Embryonic facial prominence (tissue), 1 donor: Measurements from ENCODE around the gene DENND5B.
"Not testable (repeated sequence)": the region's sequence is repeated elsewhere in the genome, so short reads cannot be mapped to it uniquely, and the experiment has no call there.

ENCODE experiments used
- DNase-seq: peaks from one replicate; pipeline ENCODE4 v3.0.0-alpha.2; 2016; ENCODE audit errors: extremely low spot score

The DENND5B gene

GRCh38 chr12:31506515-31507306 lies 84.2 kb downstream of the DENND5B start:
- DNase-seq: no peak

GRCh38 chr12:31504625-31505222 lies 86.2 kb downstream of the DENND5B start:
- no peak for DNase-seq

- not testable (repeated sequence) for DNase-seq
Measured at GRCh38 chr12:31501014-31501413, 89.9 kb downstream of the DENND5B start.

DNA sequence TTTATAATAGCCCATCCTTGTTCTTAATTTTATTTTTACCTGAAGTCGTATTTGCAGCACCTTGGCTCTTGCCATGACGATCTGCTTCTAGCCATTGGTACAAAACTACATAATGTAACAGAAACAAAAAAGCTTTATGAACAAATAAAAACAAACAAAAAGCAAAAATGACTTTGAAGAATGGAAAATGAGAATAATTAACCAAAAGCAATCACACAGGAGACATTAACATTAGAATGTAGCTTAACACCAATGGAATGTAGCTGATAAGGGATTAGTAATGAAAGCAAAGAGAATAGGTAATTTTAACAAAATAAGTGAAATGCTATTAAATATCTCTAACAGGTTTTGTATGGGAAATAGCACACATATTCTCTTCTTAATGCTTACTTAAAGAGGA lies 91.4 kb downstream of the DENND5B start:
- no peak for DNase-seq

DNA sequence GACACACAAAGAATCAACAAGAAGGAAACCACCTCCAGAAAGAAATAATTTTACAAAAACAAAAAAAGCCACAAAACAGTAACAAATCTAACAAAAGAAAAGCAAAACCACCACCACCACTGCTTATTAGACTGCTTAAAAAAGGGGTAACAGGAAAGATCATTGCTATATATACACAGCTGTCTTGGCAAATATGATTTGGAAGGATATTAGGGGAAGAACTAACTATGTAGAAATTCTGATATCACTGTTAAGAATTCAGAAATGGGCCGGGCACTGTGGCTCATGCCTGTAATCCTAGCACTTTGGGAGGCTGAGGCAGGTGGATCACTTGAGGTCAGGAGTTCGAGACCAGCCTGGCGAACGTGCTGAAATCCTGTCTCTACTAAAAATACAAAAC lies 92.5 kb downstream of the DENND5B start:
- DNase-seq: no peak

GRCh38 chr12:31496257-31496656 lies 94.7 kb downstream of the DENND5B start:
- DNase-seq: no peak

DNA sequence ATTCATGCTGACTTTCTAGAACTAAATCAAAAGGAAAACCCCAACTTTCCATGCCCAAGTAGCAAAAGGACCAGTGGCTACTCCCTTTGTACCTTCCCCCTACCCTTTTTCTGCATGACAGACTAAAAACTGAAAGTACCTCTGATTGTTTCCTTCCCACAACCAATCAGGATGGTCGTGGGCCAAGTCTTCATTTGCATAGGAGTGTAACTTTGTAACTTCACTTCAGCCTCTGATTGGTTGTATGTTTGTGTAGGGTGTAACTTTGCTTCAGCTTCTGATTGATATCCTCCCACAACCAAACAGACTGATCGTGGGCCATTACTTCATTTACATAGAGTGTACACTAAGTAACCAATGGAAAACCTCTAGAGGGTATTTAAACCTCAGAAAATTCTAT lies 96.5 kb downstream of the DENND5B start:
- DNase-seq: no peak

DNA sequence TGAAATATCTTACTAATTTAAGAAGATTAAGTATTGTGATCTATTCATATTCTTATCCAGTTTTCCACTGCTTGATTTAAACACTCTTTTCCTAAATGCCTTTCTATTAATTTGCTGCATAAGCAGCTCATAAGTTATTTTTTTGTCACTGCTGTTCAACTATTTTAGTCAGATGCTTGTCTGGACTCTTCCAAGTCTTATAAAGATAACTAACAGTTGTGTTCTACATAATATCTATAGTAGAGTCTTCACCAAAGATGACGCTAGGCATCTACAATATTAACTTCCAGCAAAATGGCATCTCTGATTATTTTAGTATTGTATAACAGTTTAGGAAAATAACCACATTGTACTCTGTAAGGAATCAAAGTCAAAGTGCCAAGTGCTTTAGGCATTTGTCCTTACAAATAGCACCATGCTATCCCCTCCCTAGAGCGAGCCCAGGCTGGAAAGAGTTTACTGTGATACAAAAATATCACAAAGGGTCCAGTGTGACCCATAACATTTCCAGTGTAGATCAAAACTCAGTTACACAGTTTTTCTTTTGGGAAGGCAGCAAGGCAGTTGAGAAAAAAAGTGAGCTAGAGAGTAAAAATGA lies 98.2 kb downstream of the DENND5B start:
- DNase-seq: no peak

- DNase-seq: no peak
Measured at GRCh38 chr12:31491841-31492598, 98.9 kb downstream of the DENND5B start.

- DNase-seq: no peak
Measured at GRCh38 chr12:31491241-31491794, 99.6 kb downstream of the DENND5B start.

DNA sequence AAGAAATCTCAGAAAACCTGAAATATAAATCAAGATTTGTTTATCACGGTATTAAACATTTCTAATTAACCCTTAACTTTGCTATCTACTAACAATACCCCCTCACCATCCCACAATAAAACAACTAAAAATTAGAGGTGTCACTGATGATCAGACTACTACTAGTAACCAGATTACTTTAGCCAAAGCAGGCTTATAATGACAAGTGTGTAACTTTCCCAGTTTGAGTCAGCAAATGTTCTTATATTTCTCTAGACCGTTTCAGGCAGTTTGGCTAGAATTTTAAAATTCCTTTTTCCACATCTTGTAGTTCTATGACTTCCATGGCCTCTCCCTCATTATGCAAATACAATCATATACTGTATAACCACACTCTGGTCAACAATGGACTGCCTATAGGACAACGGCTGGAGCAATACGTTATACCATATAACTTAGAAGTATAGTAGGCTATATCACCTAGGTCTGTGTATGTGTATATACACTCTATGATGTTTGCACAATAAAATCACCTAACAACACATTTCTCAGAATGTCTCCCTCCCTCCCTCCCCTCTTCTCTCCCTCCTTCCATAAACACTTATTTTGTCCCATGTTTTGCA lies 102.1 kb downstream of the DENND5B start:
- no peak for DNase-seq

GRCh38 chr12:31485571-31485970 lies 105.4 kb downstream of the DENND5B start:
- no peak for DNase-seq

- DNase-seq: no peak
Measured at GRCh38 chr12:31482816-31483215, 108.1 kb downstream of the DENND5B start.

GRCh38 chr12:31481415-31481814 lies 109.5 kb downstream of the DENND5B start:
- no peak for DNase-seq

DNA sequence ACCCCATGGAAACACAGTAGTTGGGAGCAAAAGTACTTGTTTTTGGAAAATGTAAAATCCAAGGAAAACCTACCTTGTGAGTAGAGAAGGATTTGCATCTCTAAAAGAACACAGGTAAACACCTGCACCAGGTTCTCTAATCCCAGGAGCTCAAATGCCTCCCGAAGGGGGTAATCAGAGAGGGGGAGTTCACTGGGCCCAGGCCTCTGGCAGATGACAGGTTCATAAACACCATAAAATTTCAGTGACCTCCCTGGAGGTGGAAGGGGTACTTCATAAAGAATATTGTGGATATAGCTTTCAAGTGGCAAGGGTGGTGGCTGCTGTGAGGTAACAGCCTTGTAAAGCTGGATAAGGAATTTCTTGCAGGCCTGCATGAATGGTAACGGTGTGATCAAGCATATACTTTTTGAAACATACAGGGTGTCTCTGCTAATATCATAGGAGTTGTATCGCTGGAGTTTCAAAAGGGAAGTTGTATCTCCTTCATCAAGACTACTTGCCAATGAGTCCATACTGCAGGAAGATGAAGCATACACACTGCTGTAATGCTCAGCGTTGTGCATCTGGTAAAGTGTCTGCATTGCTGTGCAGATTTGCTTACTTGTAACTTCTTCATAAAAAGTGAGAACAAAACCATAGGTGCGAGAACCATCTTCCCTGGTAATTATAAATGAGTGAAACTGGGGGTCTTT lies 111.3 kb downstream of the DENND5B start:
- no peak for DNase-seq

DNA sequence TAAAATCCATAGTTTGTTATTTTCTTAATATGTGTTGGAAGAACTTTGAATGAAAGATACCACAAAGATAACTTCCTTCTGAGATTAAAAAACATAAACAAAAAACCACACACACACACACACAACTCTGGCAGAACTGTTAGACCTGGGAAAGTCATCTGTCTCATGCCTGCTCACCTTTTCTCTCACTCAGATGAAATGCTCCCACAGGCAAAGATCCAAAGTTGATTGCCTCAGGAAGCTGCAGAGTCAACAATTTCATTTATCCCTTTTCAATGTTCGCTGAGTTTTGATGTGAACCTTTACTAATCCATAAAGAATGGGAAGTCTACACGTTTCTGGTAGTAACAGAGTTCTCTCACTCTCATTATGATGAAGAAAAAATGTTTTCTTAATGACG lies 112.0 kb downstream of the DENND5B start:
- no peak for DNase-seq

DNA sequence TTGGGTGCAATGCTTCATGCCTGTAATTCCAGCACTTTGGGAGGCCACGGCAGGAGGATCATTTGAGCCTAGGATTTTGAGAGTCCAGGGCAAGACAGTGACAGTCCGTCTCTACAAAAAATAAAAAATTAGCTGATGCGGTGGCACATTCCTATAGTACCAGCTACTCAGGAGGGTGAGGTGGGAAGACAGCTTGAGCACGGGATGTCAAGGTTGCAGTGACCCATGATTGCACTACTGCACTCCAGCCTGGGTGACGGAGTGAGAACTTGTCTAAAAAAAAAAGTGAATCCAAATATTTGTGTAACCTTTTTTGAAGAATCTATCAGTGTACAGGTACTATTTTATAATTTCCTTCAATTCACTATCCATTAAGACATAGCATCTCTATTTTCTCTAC lies 112.5 kb downstream of the DENND5B start:
- no peak for DNase-seq

DNA sequence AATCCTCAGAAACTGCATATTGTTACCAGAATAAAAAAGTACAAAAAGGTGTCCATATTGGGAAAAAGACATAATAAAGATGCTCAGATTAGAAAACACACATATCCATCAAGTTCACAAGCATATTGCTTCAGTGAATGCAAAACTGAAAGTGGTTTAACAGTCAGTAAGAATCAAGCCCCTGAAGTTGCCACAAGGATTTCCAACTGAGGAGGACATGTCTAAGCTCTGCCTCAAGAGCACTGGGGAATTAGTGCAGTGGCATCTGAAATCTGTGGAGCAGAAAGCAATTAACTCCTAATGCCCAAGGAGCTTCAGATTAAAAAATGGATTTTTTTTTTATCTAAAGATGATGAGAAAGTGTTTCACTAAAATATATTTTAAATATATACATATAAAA lies 113.2 kb downstream of the DENND5B start:
- DNase-seq: no peak

DNA sequence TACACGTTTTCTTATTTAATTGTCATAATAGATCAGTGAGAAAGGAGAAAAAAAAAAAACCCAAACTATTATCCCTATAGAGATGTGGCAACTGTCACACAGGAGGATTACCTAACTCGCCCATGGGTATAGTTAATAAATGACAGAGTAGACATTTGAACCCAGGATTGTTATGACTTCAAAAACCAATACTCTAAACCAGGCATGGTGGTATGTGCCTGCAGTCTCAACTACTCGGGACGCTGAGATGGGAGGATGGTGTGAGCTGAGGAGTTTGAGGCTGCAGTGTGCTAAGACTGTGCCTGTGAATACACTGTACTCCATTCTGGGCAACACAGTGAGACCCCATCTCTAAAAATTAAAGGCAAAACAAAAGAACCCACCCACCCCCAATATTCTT lies 114.5 kb downstream of the DENND5B start:
- DNase-seq: no peak

- DNase-seq: not testable (repeated sequence)
Measured at GRCh38 chr12:31475610-31476009, 115.3 kb downstream of the DENND5B start.

DNA sequence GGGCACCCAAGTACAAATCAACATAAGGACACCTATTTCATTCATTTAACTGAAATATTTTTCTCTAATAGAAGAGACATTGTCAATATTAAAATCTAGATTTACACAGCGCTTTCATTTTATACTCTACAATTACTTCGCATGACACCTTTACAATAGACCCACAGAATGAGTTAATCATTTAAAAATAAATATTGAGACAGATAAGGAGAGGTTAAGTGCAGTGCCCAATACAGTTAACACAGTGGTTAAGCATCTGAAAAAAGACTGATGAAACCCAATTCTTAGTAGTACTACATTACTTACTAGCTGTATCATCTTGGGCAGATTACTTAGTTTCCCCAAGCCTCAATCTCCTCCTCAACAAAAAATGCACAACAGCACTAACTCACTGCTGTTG lies 116.2 kb downstream of the DENND5B start:
- DNase-seq: no peak
